Adipocyte (in vitro differentiated cells): ENCODE measurements around the gene ARHGDIG.

Source experiments
- DNase-seq: peaks from one replicate; pipeline ENCODE4 v3.0.0-alpha.2; 2015; ENCODE audit warnings: low read depth
- H3K27me3 ChIP-seq: replicated peaks from 2 replicates; pipeline ENCODE4 v1.7.0; 2013; ENCODE audit warnings: mild to moderate bottlenecking, low read length, moderate library complexity; ENCODE audit not compliant: control insufficient read depth, insufficient read depth
- H3K36me3 ChIP-seq: 2 replicates; pipeline ENCODE4 v1.7.0; 2013; ENCODE audit warnings: low read length, mild to moderate bottlenecking, moderate library complexity; ENCODE audit not compliant: control insufficient read depth, insufficient read depth, severe bottlenecking
- H3K4me1 ChIP-seq: 2 replicates; pipeline ENCODE4 v1.7.0; 2013; ENCODE audit warnings: mild to moderate bottlenecking, low read length, moderate library complexity; ENCODE audit not compliant: control insufficient read depth, insufficient read depth
- H3K4me3 ChIP-seq: 2 replicates; pipeline ENCODE4 v1.7.0; 2013; ENCODE audit warnings: mild to moderate bottlenecking, low read length, moderate library complexity
- H3K9ac ChIP-seq: 2 replicates; pipeline ENCODE4 v1.7.0; 2013; ENCODE audit warnings: mild to moderate bottlenecking, low read length, moderate library complexity
- H3K9me3 ChIP-seq: 2 replicates; pipeline ENCODE4 v1.7.0; 2013; ENCODE audit warnings: mild to moderate bottlenecking, low read length, moderate library complexity; ENCODE audit not compliant: control insufficient read depth

The ARHGDIG gene

DNA sequence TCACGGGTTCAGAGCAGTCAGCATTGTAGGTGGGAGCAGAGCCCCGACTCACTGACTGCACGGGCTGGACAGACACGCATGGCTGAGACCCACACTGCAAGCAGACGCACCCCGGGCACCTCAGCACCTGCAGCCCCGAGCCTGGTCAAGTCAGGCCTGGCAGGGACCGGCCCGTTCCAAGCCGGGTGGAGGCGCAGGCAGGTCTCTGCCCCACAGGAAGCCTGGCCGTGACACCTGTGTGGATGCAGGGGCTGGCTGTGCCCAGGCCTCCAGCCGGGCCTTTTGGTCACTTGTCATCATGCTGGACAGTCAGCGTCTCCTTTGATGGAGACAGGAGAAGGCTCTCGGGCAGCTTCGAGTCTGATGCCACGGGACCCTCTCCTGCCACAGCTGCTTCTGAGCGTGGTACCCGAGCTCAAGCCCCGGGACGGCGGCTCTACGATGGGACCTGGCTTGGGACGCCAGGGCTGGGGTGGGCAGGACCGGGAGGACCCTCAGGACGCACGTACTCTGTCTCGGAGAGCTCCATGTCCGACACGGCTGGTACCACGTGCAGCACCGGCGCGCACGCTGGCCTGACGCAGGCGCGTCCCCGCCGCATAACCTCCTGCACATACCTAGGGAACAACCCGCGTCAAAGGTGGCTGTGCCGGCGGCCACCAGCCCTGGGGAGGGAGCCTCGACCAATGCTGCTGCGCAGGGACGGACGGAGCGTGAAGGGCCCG, 10.5 kb downstream of the ARHGDIG start:
- H3K36me3 ChIP-seq = peaks cover 32% of the 10 kb centered on the region

GRCh38 chr16:291539-291938, 11.1 kb downstream of the ARHGDIG start:
- no peak for DNase-seq
- Histone ChIP-seq H3K9me3 (no peaks in the 10 kb centered on the region), H3K4me3 (no peak overlapping the region), H3K9ac (no peak overlapping the region), H3K4me1 (no peaks in the 10 kb centered on the region), H3K36me3 (peaks cover 32% of the 10 kb centered on the region), H3K27me3 (no peaks in the 10 kb centered on the region)

More for the DNA sequence above, 10.5 kb downstream of the ARHGDIG start:
- Histone ChIP-seq H3K4me1 (no peaks in the 10 kb centered on the region), H3K9me3 (no peaks in the 10 kb centered on the region), H3K27me3 (no peaks in the 10 kb centered on the region), H3K9ac (no peak overlapping the region), H3K4me3 (no peak overlapping the region)
- no peak for DNase-seq

GRCh38 chr16:293043-293775, 12.8 kb downstream of the ARHGDIG start:
- H3K36me3 ChIP-seq = peaks cover 32% of the 10 kb centered on the region
- H3K9me3 ChIP-seq = no peaks in the 10 kb centered on the region
- no peaks in the 10 kb centered on the region for H3K4me1 ChIP-seq
- no peak overlapping the region for H3K4me3 ChIP-seq
- H3K9ac ChIP-seq = no peak overlapping the region
- no peaks in the 10 kb centered on the region for H3K27me3 ChIP-seq
- no peak for DNase-seq

DNA sequence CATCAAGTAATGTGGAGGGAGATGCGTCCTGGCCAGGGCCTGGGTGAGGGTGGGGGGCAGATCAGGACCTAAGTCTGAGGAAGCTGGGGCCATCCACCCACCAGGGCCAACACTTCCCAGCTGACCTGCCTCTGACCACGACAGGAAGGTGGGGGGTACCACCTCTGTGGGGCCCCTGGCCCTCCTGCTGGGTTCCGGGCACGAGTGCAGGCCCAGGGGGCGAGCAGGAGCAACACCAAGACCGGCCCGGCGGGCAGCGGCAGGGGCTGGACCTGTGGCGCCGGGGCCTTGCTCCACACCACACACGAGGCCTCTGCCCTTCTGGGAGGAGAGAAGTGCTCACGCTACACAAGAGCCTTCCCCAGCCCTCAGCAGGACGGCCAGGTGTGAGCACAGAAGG, 15.9 kb downstream of the ARHGDIG start:
- H3K36me3 ChIP-seq = peaks cover 12% of the 10 kb centered on the region
- no peak overlapping the region for H3K4me3 ChIP-seq
- no peaks in the 10 kb centered on the region for H3K27me3 ChIP-seq
- no peaks in the 10 kb centered on the region for H3K9me3 ChIP-seq
- no peak for DNase-seq
- no peaks in the 10 kb centered on the region for H3K4me1 ChIP-seq
- H3K9ac ChIP-seq = no peak overlapping the region

GRCh38 chr16:296806-297510, 16.6 kb downstream of the ARHGDIG start:
- Histone ChIP-seq H3K9ac (no peak overlapping the region), H3K4me3 (no peak overlapping the region), H3K4me1 (no peaks in the 10 kb centered on the region), H3K9me3 (no peaks in the 10 kb centered on the region), H3K36me3 (peaks cover 19% of the 10 kb centered on the region), H3K27me3 (no peaks in the 10 kb centered on the region)
- DNase-seq = no peak

GRCh38 chr16:297832-298231, 17.4 kb downstream of the ARHGDIG start:
- H3K4me3 ChIP-seq = no peak overlapping the region
- H3K9ac ChIP-seq = no peak overlapping the region
- H3K4me1 ChIP-seq = no peaks in the 10 kb centered on the region
- DNase-seq = no peak
- no peaks in the 10 kb centered on the region for H3K9me3 ChIP-seq
- peaks cover 19% of the 10 kb centered on the region for H3K36me3 ChIP-seq
- H3K27me3 ChIP-seq = no peaks in the 10 kb centered on the region

DNA sequence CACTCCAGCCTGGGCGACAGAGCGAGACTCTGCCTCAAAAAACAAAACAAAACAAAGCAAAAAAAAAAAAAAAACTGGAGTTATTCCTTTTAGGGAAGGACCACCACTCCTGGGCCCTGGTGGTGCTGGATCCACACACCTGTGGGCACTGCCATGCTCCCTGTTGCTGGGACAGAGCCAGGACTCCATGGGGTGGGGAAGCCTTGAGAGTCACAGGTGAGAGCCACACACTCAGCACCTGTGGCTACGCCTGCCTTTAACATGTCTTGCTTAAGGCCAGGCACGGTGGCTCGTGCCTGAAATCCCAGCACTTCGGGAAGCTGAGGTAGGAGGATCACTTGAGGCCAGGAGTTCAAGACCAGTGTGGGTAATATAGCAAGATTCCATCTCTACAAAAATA, 20.8 kb downstream of the ARHGDIG start:
- no peak for DNase-seq
- no peaks in the 10 kb centered on the region for H3K27me3 ChIP-seq
- H3K9me3 ChIP-seq = no peaks in the 10 kb centered on the region
- peaks cover 24% of the 10 kb centered on the region for H3K36me3 ChIP-seq
- H3K9ac ChIP-seq = no peak overlapping the region
- no peaks in the 10 kb centered on the region for H3K4me1 ChIP-seq
- H3K4me3 ChIP-seq = no peak overlapping the region

GRCh38 chr16:301950-302349, 21.6 kb downstream of the ARHGDIG start:
- no peaks in the 10 kb centered on the region for H3K4me1 ChIP-seq
- no peak overlapping the region for H3K4me3 ChIP-seq
- no peaks in the 10 kb centered on the region for H3K27me3 ChIP-seq
- H3K36me3 ChIP-seq = peaks cover 29% of the 10 kb centered on the region
- no peak for DNase-seq
- no peak overlapping the region for H3K9ac ChIP-seq
- H3K9me3 ChIP-seq = no peaks in the 10 kb centered on the region

DNA sequence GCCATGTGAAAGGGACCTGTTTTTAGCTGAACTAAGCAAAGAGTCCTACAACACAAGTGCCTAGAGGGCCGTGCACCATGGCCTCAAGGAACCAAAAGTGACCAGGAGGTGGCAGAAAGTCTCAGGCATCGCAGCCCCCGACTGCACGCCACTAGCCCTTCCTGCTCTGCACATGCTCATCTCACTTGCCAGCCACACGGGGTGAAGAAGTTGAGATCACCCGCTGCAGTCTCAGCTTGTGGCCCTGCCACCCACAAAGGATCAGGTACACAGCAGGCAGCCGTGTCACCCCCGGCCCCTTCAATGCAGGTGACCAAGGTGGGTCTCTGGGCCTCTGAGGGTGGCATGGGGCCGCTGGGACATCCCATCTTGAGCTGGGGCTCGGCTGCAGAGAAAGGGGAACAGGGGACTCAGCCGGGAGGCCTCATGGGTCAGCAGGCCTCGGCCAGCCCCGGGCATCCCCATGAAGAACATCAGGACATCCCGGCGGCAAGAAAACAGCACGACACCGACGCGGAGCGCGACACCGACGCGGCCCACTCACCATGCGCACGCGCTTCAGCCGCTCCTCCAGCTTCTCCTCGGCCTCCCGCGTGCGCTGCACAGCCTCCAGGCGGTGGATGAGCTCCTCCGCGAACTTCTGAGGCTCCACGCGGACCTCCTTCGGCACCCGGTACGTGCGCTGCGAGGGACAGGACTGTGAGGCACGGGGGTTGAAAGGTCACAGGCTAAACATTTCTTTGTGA, 23.5 kb downstream of the ARHGDIG start:
- H3K4me3 ChIP-seq = no peak overlapping the region
- peaks cover 32% of the 10 kb centered on the region for H3K36me3 ChIP-seq
- H3K9ac ChIP-seq = no peak overlapping the region
- no peaks in the 10 kb centered on the region for H3K27me3 ChIP-seq
- no peak for DNase-seq
- H3K9me3 ChIP-seq = no peaks in the 10 kb centered on the region
- no peaks in the 10 kb centered on the region for H3K4me1 ChIP-seq

GRCh38 chr16:305916-306626, 25.7 kb downstream of the ARHGDIG start:
- no peaks in the 10 kb centered on the region for H3K4me1 ChIP-seq
- no peak for DNase-seq
- no peak overlapping the region for H3K9ac ChIP-seq
- peaks cover 36% of the 10 kb centered on the region for H3K36me3 ChIP-seq
- H3K27me3 ChIP-seq = no peaks in the 10 kb centered on the region
- no peaks in the 10 kb centered on the region for H3K9me3 ChIP-seq
- H3K4me3 ChIP-seq = no peak overlapping the region
